Measurements from ENCODE around the gene CFL1. TPM values are rescaled to one million over a fixed set of nuclear protein-coding genes. Genes with fewer than 3 reads are reported as not detected.

Gene CFL1
- total and polyA plus RNA-seq, 8 donors = 389 to 1,430 (median 667) TPM

GRCh38 chr11:65822776-65823528 is 35.0 kb downstream of the CFL1 start:
- no peak for TF ChIP-seq POLR2AphosphoS5 (IDR thresholded peaks at IDR 0.05)
- TF ChIP-seq CTCF (IDR thresholded peaks at IDR 0.05) = no peak
- no peak for TF ChIP-seq POLR2A (IDR thresholded peaks at IDR 0.05)
- TF ChIP-seq EP300 (IDR thresholded peaks at IDR 0.05) = no peak
- Histone ChIP-seq H3K9me3 (no peaks in the 10 kb centered on the region), H3K36me3 (no peaks in the 10 kb centered on the region), H3K27ac (peak overlapping the region; percentile 14 to 49 (median 39)), H3K27me3 (no peaks in the 10 kb centered on the region), H3K4me3 (no peak overlapping the region), H3K4me1 (peaks cover 5 to 24% (median 16%) of the 10 kb centered on the region in 4 donors)
- WGBS, 5 donors = 32 to 58% (median 45%) methylated on average over 15 of the region's 15 CpGs
- peak; percentile 39 to 79 for DNase-seq
- intact Hi-C loops (cut with DNase I; ENCODE audit: low total_unique reads) = no loop called here

DNA sequence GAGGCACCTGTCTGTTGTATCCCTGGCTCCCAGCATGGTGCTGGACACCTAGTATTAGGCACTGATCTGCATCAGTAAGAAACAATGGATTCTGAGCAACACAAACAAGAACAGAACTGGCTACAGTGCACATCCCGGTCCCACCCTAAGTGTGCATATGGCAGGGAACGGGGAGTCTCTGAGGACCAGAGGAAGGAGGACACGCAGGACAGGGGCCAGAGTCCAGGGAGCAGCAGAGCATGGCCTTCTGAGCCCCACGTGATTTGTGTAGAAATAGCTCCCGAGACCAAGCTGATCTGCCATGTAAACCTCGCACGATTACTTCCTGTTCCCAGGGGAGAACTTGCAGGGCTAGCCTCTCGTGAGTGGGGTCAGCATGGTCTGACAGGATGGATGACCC is 36.9 kb downstream of the CFL1 start:
- Histone ChIP-seq H3K27me3 (no peaks in the 10 kb centered on the region), H3K27ac (peak overlapping the region in 4 of 5 donors; percentile 3 to 54 (median 26)), H3K36me3 (no peaks in the 10 kb centered on the region), H3K4me1 (peaks cover 9 to 37% (median 27%) of the 10 kb centered on the region in 4 donors), H3K9me3 (no peaks in the 10 kb centered on the region), H3K4me3 (no peak overlapping the region)
- 24 to 51% (median 32%) methylated on average over 8 of the region's 8 CpGs for WGBS, 5 donors
- intact Hi-C loops (cut with DNase I; ENCODE audit: low total_unique reads) = no loop called here
- peak in 1 of 2 donors; percentile 31 for DNase-seq
- TF ChIP-seq POLR2A (IDR thresholded peaks at IDR 0.05) = no peak
- no peak for TF ChIP-seq EP300 (IDR thresholded peaks at IDR 0.05)
- no peak for TF ChIP-seq POLR2AphosphoS5 (IDR thresholded peaks at IDR 0.05)

DNA sequence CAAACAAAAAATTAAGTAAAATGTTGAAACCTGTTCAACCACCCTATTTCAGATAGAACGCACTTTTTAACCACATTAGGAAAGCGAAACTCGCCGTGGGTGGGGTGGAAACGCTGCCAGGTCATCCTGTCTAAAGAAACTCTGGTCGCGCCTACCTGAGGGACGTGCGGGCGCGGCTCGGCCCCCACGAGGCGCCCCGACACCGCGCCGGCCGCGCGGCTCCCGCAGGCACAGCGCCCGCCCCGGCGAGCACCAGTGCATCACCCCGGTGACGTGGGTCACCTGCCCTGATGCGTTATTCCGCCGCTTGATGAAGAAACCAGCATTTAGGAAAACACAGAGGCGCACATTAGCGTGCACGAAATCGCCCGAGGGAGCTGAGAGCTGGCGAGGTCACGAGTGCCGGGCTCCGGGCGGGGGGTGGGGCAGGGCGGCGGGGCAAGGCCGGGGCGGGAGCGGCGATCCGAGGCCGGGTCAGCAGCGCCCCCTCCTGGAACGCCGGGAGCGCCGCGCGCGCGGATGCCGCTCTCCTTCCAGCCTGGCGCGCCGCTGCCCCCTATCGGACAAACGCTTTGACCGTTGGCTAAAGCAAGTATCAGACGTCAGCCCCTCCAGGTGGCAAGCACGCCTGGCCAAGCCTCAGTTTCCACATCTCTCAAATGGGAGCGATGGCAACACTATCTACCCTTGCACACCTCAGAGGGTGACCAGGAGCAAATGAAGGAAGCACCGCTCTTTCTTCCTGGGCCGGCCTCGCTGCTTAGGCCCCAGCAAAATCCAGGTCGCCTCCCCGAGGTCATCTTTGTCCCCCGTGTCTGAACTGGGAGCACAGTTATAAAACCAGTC is 39.9 kb downstream of the CFL1 start:
- intact Hi-C loops (cut with DNase I; ENCODE audit: low total_unique reads) = loop anchor here (5.0 kb wide), 1 partner anchor 106 kb away; the partner anchor contains the start of gene KAT5
- Histone ChIP-seq H3K27ac (peak overlapping the region; percentile 68 to 89 (median 87)), H3K27me3 (no peaks in the 10 kb centered on the region), H3K4me3 (peak overlapping the region; percentile 61 to 81 (median 70)), H3K36me3 (peaks cover 0 to 10% (median 2%) of the 10 kb centered on the region in 4 donors), H3K9me3 (no peaks in the 10 kb centered on the region), H3K4me1 (peaks cover 4 to 43% (median 33%) of the 10 kb centered on the region in 4 donors)
- WGBS, 5 donors = 6 to 12% (median 7%) methylated on average over 34 to 74 of the region's 74 CpGs
- DNase-seq = peak; percentile 97 to 98
- TF ChIP-seq POLR2A (IDR thresholded peaks at IDR 0.05) (no peak), CTCF (IDR thresholded peaks at IDR 0.05) (peak in 5 of 7 experiments; percentile 93 to 100 (median 99)), EP300 (IDR thresholded peaks at IDR 0.05) (no peak), POLR2AphosphoS5 (IDR thresholded peaks at IDR 0.05) (peak; percentile 20 to 77 (median 46))

DNA sequence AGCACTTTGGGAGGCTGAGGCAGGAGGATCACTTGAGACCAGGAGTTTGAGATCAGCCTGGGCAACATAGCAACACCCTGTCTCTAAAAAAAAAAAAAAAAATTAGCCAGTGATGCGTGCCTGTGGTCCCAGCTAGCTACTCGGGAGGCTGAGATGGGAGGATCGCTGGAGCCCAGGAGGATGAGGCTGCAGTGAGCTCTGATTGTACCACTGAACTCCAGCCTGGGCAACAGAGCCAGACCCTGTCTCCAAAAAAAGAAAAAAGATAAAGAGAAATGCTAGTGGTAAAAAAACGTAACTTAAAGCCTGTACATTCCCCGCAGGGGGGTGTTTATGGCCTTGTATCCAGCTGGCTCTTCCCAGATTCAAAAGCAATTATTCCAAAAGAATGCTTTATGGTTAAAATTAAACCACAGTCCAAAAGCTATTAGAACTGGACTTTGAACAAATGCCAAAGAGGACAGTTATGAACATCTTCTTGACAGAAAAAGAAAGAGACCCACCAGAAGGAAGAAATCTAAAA is 40.6 kb downstream of the CFL1 start:
- no peaks in the 10 kb centered on the region for H3K9me3 ChIP-seq
- peak overlapping the region in 4 of 5 donors; percentile 68 to 87 (median 82) for H3K27ac ChIP-seq
- H3K27me3 ChIP-seq = no peaks in the 10 kb centered on the region
- no peak for DNase-seq
- intact Hi-C loops (cut with DNase I; ENCODE audit: low total_unique reads) = loop anchor here (5.0 kb wide), 1 partner anchor 105 kb away; the partner anchor contains the start of gene KAT5
- peaks cover 0 to 10% (median 2%) of the 10 kb centered on the region in 4 donors for H3K36me3 ChIP-seq
- H3K4me1 ChIP-seq = peaks cover 4 to 39% (median 32%) of the 10 kb centered on the region in 4 donors
- H3K4me3 ChIP-seq = peak overlapping the region; percentile 61 to 81 (median 70)
- 58 to 65% (median 63%) methylated on average over 5 of the region's 5 CpGs for WGBS, 5 donors
- TF ChIP-seq CTCF (IDR thresholded peaks at IDR 0.05) (no peak), EP300 (IDR thresholded peaks at IDR 0.05) (no peak), POLR2AphosphoS5 (IDR thresholded peaks at IDR 0.05) (no peak), POLR2A (IDR thresholded peaks at IDR 0.05) (no peak)
